Liver (tissue), 9 donors: ENCODE measurements around the gene B4GALT5. TPM values are rescaled to one million over a fixed set of nuclear protein-coding genes. Genes with fewer than 3 reads are reported as not detected.
A peak's percentile ranks its signal among the peaks of the same experiment; 100 is the strongest.
"Not testable (repeated sequence)": the region's sequence is repeated elsewhere in the genome, so short reads cannot be mapped to it uniquely, and the experiment has no call there.

ENCODE experiments used
- DNase-seq: peaks from one replicate; pipeline ENCODE4 v3.0.0-alpha.2; 2017; ENCODE audit warnings: low spot score
- H3K27ac ChIP-seq, 2 donors: one replicate each; pipeline ENCODE4 v1.7.0; 2013; ENCODE audit warnings: inconsistent platforms in 2 of 2, low read length in 2 of 2, control low read depth in 1 of 2, low read depth in 1 of 2, mild to moderate bottlenecking in 1 of 2
- H3K27me3 ChIP-seq, 4 donors: one replicate each; pipeline versions ENCODE4 v1.6.1 to v1.7.0; 2013; ENCODE audit warnings: low read length in 3 of 4, inconsistent platforms in 1 of 4, mild to moderate bottlenecking in 1 of 4, moderate library complexity in 1 of 4; ENCODE audit not compliant: control insufficient read depth in 4 of 4, insufficient read depth in 4 of 4
- H3K36me3 ChIP-seq, 4 donors: one replicate each; pipeline versions ENCODE4 v1.6.1 to v1.7.0; 2013; ENCODE audit warnings: low read length in 3 of 4, mild to moderate bottlenecking in 3 of 4, low read depth in 1 of 4, moderate library complexity in 1 of 4; ENCODE audit not compliant: control insufficient read depth in 4 of 4, insufficient read depth in 3 of 4
- H3K4me1 ChIP-seq, 4 donors: one replicate each; pipeline versions ENCODE4 v1.6.1 to v1.7.0; 2013; ENCODE audit warnings: low read length in 3 of 4, mild to moderate bottlenecking in 3 of 4, moderate library complexity in 1 of 4; ENCODE audit not compliant: control insufficient read depth in 4 of 4, insufficient read depth in 4 of 4
- H3K4me3 ChIP-seq, 3 donors: one replicate each; pipeline versions ENCODE4 v1.6.1 to v1.7.0; 2013; ENCODE audit warnings: low read length in 3 of 3, control low read depth in 1 of 3, low read depth in 1 of 3, mild to moderate bottlenecking in 1 of 3
- H3K9ac ChIP-seq, 2 donors: one replicate each; pipeline ENCODE4 v1.7.0; 2013; ENCODE audit warnings: low read length in 2 of 2, mild to moderate bottlenecking in 2 of 2, moderate library complexity in 2 of 2, control low read depth in 1 of 2, low read depth in 1 of 2
- H3K9me3 ChIP-seq, 4 donors: one replicate each; pipeline versions ENCODE4 v1.6.1 to v1.7.0; 2013; ENCODE audit warnings: low read length in 3 of 4; ENCODE audit not compliant: control insufficient read depth in 4 of 4
- EGR1 ChIP-seq, 2 donors: IDR thresholded peaks; 2 replicates each; pipeline ENCODE4 v1.6.1; 2016 to 2018; ENCODE audit warnings: antibody characterized with exemption in 2 of 2, low read depth in 2 of 2
- FOXA1 ChIP-seq: IDR thresholded peaks from 2 replicates; pipeline ENCODE4 v1.6.1; 2016; ENCODE audit warnings: antibody characterized with exemption
- GABPA ChIP-seq, 2 donors: IDR thresholded peaks in 1 of 2; conservative IDR thresholded peaks in 1 of 2; 2 replicates each; pipeline ENCODE4 v1.6.1; 2016; ENCODE audit warnings: antibody characterized with exemption in 2 of 2, mild to moderate bottlenecking in 1 of 2, moderate library complexity in 1 of 2
- HNF4A ChIP-seq, 2 donors: conservative IDR thresholded peaks; 2 replicates each; pipeline ENCODE4 v1.6.1; 2016; ENCODE audit warnings: antibody characterized with exemption in 2 of 2, mild to moderate bottlenecking in 2 of 2
- HNF4G ChIP-seq: IDR thresholded peaks from 2 replicates; pipeline ENCODE4 v1.6.1; 2016; ENCODE audit warnings: antibody characterized with exemption
- JUND ChIP-seq, 2 donors: IDR thresholded peaks; 2 replicates each; pipeline ENCODE4 v1.6.1; 2016; ENCODE audit warnings: antibody characterized with exemption in 2 of 2
- NR2F2 ChIP-seq: IDR thresholded peaks from 2 replicates; pipeline ENCODE4 v1.6.1; 2016; ENCODE audit warnings: antibody characterized with exemption
- RAD21 ChIP-seq, 2 donors: IDR thresholded peaks; 2 replicates each; pipeline ENCODE4 v1.6.1; 2016; ENCODE audit warnings: antibody characterized with exemption in 2 of 2, mild to moderate bottlenecking in 2 of 2
- RXRA ChIP-seq, 2 donors: IDR thresholded peaks; 2 replicates each; pipeline ENCODE4 v1.6.1; 2017 to 2018; ENCODE audit warnings: antibody characterized with exemption in 2 of 2, mild to moderate bottlenecking in 1 of 2
- SP1 ChIP-seq: IDR thresholded peaks from 2 replicates; pipeline ENCODE4 v1.6.1; 2018; ENCODE audit warnings: antibody characterized with exemption, mild to moderate bottlenecking
- TAF1 ChIP-seq: conservative IDR thresholded peaks from 2 replicates; pipeline ENCODE4 v1.6.1; 2016; ENCODE audit warnings: antibody characterized with exemption, mild to moderate bottlenecking
- YY1 ChIP-seq: IDR thresholded peaks from 2 replicates; pipeline ENCODE4 v1.6.1; 2016; ENCODE audit warnings: antibody characterized with exemption, mild to moderate bottlenecking
- WGBS: extraction: QIAGEN DNeasy Blood & Tissue Kit; methylation state at CpG from one replicate; pipeline ENCODE4 v1.1.7; 2013; 5-methylcytosine and 5-hydroxymethylcytosine counted together
- polyA plus RNA-seq, 2 donors: library from polyadenylated mRNA; stranded (reverse) in 1 of 2; unstranded in 1 of 2; fragments of 200-250 nt in 1 of 2; fragments of >200 nt in 1 of 2; fragmentation: Nextera tagmentation in 1 of 2; extraction: Ambion mirVana in 1 of 2; gene quantifications; one replicate each; pipeline versions ENCODE4 v1.2.1 to v1.2.3, GENCODE V29; 2013 to 2015
- total RNA-seq, 2 donors: library from RNA; depleted of rRNA; stranded (reverse); fragments of >200 nt; gene quantifications; one replicate each; pipeline ENCODE4 v1.2.3, GENCODE V29; 2014
- TF ChIP-seq, protein P1 (sequence below): fragments of 150-350 bp; IDR thresholded peaks from 2 replicates; pipeline ENCODE4 v1.5.1; 2017; ENCODE audit warnings: improper control_type of control experiment, low read depth, low read length; ENCODE audit not compliant: missing input control
- TF ChIP-seq, protein P2 (sequence below): IDR thresholded peaks from 2 replicates; pipeline ENCODE4 v1.6.1; 2016; ENCODE audit warnings: antibody characterized with exemption
- TF ChIP-seq, protein P3 (sequence below): IDR thresholded peaks from 2 replicates; pipeline ENCODE4 v1.6.1; 2016; ENCODE audit warnings: antibody characterized with exemption, mild to moderate bottlenecking
- donor health status: healthy.
- donor health status: healthy.
- donor health status: healthy.
- donor health status: healthy.
- donor health status: healthy.

Gene B4GALT5
- total and polyA plus RNA-seq, 4 donors = 2.0 to 28.2 (median 14.4) TPM

DNA sequence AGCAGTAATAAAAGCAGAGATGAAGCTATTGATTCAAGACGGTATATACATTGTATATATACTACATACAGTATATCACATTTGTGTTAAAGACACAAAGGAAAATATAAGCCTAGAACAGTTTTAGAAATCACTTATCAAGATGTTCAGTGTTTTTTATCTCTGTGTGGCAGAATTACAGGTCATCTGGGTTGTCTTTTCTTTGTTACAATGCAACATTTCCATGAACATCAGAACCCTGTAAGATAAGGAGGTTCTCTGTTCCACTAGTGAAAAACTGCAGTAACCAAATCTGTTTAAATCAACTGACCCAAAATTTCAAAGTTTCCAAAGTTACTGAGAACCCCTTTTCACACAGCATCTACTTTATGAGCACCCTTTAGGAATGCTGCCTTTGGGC, 42.2 kb downstream of the B4GALT5 start (continued):
- TF ChIP-seq, protein P1, sequence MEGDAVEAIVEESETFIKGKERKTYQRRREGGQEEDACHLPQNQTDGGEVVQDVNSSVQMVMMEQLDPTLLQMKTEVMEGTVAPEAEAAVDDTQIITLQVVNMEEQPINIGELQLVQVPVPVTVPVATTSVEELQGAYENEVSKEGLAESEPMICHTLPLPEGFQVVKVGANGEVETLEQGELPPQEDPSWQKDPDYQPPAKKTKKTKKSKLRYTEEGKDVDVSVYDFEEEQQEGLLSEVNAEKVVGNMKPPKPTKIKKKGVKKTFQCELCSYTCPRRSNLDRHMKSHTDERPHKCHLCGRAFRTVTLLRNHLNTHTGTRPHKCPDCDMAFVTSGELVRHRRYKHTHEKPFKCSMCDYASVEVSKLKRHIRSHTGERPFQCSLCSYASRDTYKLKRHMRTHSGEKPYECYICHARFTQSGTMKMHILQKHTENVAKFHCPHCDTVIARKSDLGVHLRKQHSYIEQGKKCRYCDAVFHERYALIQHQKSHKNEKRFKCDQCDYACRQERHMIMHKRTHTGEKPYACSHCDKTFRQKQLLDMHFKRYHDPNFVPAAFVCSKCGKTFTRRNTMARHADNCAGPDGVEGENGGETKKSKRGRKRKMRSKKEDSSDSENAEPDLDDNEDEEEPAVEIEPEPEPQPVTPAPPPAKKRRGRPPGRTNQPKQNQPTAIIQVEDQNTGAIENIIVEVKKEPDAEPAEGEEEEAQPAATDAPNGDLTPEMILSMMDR = no peak
- TF ChIP-seq HNF4G (no peak), JUND (IDR thresholded peaks at IDR 0.05) (no peak), SP1 (no peak), FOXA1 (no peak), HNF4A (conservative IDR thresholded peaks at IDR 0.05) (no peak), RXRA (IDR thresholded peaks at IDR 0.05) (no peak), TAF1 (no peak)

DNA sequence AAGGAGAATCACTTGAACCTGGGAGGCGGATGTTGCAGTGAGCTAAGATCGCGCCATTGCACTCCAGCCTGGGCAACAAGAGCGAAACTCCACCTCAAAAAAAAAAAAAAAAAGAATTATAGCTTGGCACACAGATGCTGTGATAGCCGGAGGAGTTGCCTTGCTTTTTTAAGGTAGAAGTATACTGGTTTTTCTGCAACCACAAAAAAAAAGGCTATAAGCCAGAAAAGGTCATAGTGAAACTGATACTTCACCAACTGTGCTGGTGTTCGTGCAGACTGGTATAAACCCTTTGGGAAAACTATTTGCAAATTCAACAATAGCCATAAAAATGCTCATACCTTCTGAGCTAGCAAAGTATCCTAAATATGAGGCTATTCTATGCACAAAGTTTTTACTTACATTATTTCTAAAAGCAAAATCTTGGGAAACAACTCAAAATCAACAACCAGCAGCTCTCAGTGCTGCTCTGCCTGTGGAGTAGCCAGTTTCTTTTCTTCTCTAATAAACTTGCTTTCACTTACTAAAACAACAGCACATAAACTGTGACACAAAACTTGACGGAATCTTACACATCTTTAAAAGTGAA, 44.0 kb downstream of the B4GALT5 start:
- H3K27ac ChIP-seq = peak overlapping the region; percentile 40 to 48
- WGBS = 61% methylated on average over 7 of the region's 7 CpGs
- peaks cover 15 to 56% (median 34%) of the 10 kb centered on the region in 4 donors for H3K4me1 ChIP-seq
- H3K36me3 ChIP-seq = no peaks in the 10 kb centered on the region
- TF ChIP-seq NR2F2 (no peak), TAF1 (no peak), GABPA (IDR thresholded peaks at IDR 0.05 in 1 of 2, conservative IDR thresholded peaks at IDR 0.05 in 1 of 2) (no peak), RAD21 (IDR thresholded peaks at IDR 0.05) (no peak), EGR1 (IDR thresholded peaks at IDR 0.05; ENCODE audit: low read depth in 2 of 2) (no peak), SP1 (no peak), YY1 (no peak), HNF4G (no peak), HNF4A (conservative IDR thresholded peaks at IDR 0.05) (no peak), JUND (IDR thresholded peaks at IDR 0.05) (no peak), FOXA1 (no peak)
- TF ChIP-seq, protein P2, sequence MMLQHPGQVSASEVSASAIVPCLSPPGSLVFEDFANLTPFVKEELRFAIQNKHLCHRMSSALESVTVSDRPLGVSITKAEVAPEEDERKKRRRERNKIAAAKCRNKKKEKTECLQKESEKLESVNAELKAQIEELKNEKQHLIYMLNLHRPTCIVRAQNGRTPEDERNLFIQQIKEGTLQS = no peak
- TF ChIP-seq, protein P3, sequence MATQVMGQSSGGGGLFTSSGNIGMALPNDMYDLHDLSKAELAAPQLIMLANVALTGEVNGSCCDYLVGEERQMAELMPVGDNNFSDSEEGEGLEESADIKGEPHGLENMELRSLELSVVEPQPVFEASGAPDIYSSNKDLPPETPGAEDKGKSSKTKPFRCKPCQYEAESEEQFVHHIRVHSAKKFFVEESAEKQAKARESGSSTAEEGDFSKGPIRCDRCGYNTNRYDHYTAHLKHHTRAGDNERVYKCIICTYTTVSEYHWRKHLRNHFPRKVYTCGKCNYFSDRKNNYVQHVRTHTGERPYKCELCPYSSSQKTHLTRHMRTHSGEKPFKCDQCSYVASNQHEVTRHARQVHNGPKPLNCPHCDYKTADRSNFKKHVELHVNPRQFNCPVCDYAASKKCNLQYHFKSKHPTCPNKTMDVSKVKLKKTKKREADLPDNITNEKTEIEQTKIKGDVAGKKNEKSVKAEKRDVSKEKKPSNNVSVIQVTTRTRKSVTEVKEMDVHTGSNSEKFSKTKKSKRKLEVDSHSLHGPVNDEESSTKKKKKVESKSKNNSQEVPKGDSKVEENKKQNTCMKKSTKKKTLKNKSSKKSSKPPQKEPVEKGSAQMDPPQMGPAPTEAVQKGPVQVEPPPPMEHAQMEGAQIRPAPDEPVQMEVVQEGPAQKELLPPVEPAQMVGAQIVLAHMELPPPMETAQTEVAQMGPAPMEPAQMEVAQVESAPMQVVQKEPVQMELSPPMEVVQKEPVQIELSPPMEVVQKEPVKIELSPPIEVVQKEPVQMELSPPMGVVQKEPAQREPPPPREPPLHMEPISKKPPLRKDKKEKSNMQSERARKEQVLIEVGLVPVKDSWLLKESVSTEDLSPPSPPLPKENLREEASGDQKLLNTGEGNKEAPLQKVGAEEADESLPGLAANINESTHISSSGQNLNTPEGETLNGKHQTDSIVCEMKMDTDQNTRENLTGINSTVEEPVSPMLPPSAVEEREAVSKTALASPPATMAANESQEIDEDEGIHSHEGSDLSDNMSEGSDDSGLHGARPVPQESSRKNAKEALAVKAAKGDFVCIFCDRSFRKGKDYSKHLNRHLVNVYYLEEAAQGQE = no peak
- TF ChIP-seq, protein P1 = no peak
- H3K9me3 ChIP-seq = no peaks in the 10 kb centered on the region
- peak overlapping the region; percentile 6 to 58 for H3K9ac ChIP-seq
- no peak for DNase-seq
- H3K4me3 ChIP-seq = peak overlapping the region in 1 of 3 donors; percentile 14
- H3K27me3 ChIP-seq = no peaks in the 10 kb centered on the region

DNA sequence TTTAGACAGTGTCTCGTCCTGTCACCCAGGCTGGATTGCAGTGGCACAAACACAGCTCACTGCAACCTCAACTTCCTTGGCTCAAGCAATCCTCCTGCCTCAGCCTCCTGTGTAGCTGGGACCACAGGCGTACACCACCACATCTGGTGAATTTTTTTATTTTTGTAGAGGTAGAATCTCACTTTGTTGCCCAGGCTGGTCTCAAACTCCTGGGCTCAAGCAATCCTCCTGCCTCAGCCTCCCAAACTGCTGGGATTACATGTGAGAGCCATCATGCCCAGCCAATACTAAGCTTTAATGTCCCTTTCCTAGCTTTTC, 44.8 kb downstream of the B4GALT5 start:
- DNase-seq, H3K9me3 ChIP-seq, H3K4me3 ChIP-seq, H3K27me3 ChIP-seq, H3K36me3 ChIP-seq, H3K9ac ChIP-seq: not testable (repeated sequence)
- peaks cover 11 to 50% (median 28%) of the 10 kb centered on the region in 4 donors for H3K4me1 ChIP-seq
- WGBS = 79% methylated on average over 2 of the region's 2 CpGs
- H3K27ac ChIP-seq = peak overlapping the region in 1 of 2 donors; percentile 40
